Activated naive CD4-positive, alpha-beta T cell treated with anti-CD3 and anti-CD28 coated beads, Interleukin-2, amount 10 ng/mL, durations not matched to agents 7 days and 5 days (primary cell): Measurements from ENCODE around the gene TNRC18.
A peak's percentile ranks its signal among the peaks of the same experiment; 100 is the strongest.
"Not testable (repeated sequence)": the region's sequence is repeated elsewhere in the genome, so short reads cannot be mapped to it uniquely, and the experiment has no call there.

Experiments used
- CTCF ChIA-PET: fragments of 350-600 bp; sonication (Branson Sonifier 250); formaldehyde crosslinking; loops from one replicate; lab custom pipeline; 2021; ENCODE audit warnings: antibody characterized with exemption; lab: Charles Lee
- DNase-seq: peaks from one replicate; pipeline ENCODE4 v3.0.0-alpha.2; 2020
- H3K27ac Mint-ChIP-seq: one replicate; pipeline ENCODE4 v1.8.0; 2021; ENCODE audit warnings: mild to moderate bottlenecking, moderate library complexity, mixed read lengths
- H3K27me3 Mint-ChIP-seq: one replicate; pipeline ENCODE4 v1.8.0; 2021; ENCODE audit warnings: mild to moderate bottlenecking, mixed read lengths
- H3K36me3 Mint-ChIP-seq: one replicate; pipeline ENCODE4 v1.8.0; 2021; ENCODE audit warnings: mixed read lengths
- H3K4me1 Mint-ChIP-seq: one replicate; pipeline ENCODE4 v1.8.0; 2021; ENCODE audit warnings: mixed read lengths
- H3K4me3 Mint-ChIP-seq: one replicate; pipeline ENCODE4 v1.8.0; 2021; ENCODE audit warnings: mild to moderate bottlenecking, moderate library complexity, mixed read lengths
- H3K9me3 Mint-ChIP-seq: one replicate; pipeline ENCODE4 v1.8.0; 2021; ENCODE audit warnings: mixed read lengths

Gene TNRC18

GRCh38 chr7:5296611-5297226 lies 126.9 kb downstream of the TNRC18 start:
- Mint-ChIP-seq H3K4me1 (peaks cover 12% of the 10 kb centered on the region), H3K4me3 (peak overlapping the region; percentile 63), H3K27me3 (peaks cover 79% of the 10 kb centered on the region), H3K9me3 (peaks cover 7% of the 10 kb centered on the region), H3K36me3 (no peaks in the 10 kb centered on the region), H3K27ac (peak overlapping the region; percentile 39)
- CTCF ChIA-PET: no interaction called here
- peak; percentile 83 for DNase-seq

GRCh38 chr7:5296015-5296610 lies 127.5 kb downstream of the TNRC18 start:
- CTCF ChIA-PET: no interaction called here
- H3K27me3 Mint-ChIP-seq: peaks cover 73% of the 10 kb centered on the region
- no peak overlapping the region for H3K27ac Mint-ChIP-seq
- no peaks in the 10 kb centered on the region for H3K36me3 Mint-ChIP-seq
- H3K9me3 Mint-ChIP-seq: peaks cover 7% of the 10 kb centered on the region
- peak overlapping the region; percentile 31 for H3K4me3 Mint-ChIP-seq
- peak; percentile 51 for DNase-seq
- peaks cover 12% of the 10 kb centered on the region for H3K4me1 Mint-ChIP-seq

GRCh38 chr7:5295039-5296014 lies 128.3 kb downstream of the TNRC18 start:
- H3K36me3 Mint-ChIP-seq: no peaks in the 10 kb centered on the region
- CTCF ChIA-PET: no interaction called here
- no peak overlapping the region for H3K4me3 Mint-ChIP-seq
- H3K9me3 Mint-ChIP-seq: peaks cover 7% of the 10 kb centered on the region
- no peak overlapping the region for H3K27ac Mint-ChIP-seq
- DNase-seq: no peak
- H3K27me3 Mint-ChIP-seq: peaks cover 65% of the 10 kb centered on the region
- peaks cover 12% of the 10 kb centered on the region for H3K4me1 Mint-ChIP-seq

GRCh38 chr7:5294169-5294987 lies 129.3 kb downstream of the TNRC18 start:
- CTCF ChIA-PET: no interaction called here
- Mint-ChIP-seq H3K36me3 (no peaks in the 10 kb centered on the region), H3K27me3 (peaks cover 55% of the 10 kb centered on the region), H3K4me3 (no peak overlapping the region), H3K27ac (no peak overlapping the region), H3K9me3 (peaks cover 7% of the 10 kb centered on the region), H3K4me1 (peaks cover 12% of the 10 kb centered on the region)
- DNase-seq: no peak

GRCh38 chr7:5291711-5292335 lies 131.8 kb downstream of the TNRC18 start:
- H3K4me3 Mint-ChIP-seq, H3K9me3 Mint-ChIP-seq, CTCF ChIA-PET, DNase-seq, H3K27ac Mint-ChIP-seq, H3K4me1 Mint-ChIP-seq, H3K36me3 Mint-ChIP-seq: not testable (repeated sequence)
- H3K27me3 Mint-ChIP-seq: peaks cover 39% of the 10 kb centered on the region

GRCh38 chr7:5291301-5291700 lies 132.3 kb downstream of the TNRC18 start:
- Mint-ChIP-seq H3K4me3 (no peak overlapping the region), H3K27me3 (peaks cover 40% of the 10 kb centered on the region), H3K9me3 (peaks cover 7% of the 10 kb centered on the region), H3K4me1 (peaks cover 4% of the 10 kb centered on the region), H3K27ac (no peak overlapping the region), H3K36me3 (no peaks in the 10 kb centered on the region)
- CTCF ChIA-PET: no interaction called here
- DNase-seq: no peak

- Mint-ChIP-seq H3K27me3 (peaks cover 39% of the 10 kb centered on the region), H3K27ac (no peak overlapping the region), H3K9me3 (peaks cover 1% of the 10 kb centered on the region), H3K36me3 (no peaks in the 10 kb centered on the region), H3K4me1 (no peaks in the 10 kb centered on the region), H3K4me3 (no peak overlapping the region)
- CTCF ChIA-PET: interaction anchor here (0.6 to 1.2 kb wide), 3 partner anchors 17 to 1739 kb away, joined by 3 to 4 read pairs (median 3); no protein-coding TSS in a partner anchor
- DNase-seq: no peak
Measured at GRCh38 chr7:5289355-5289754, 134.3 kb downstream of the TNRC18 start.

- H3K27ac Mint-ChIP-seq, H3K4me3 Mint-ChIP-seq, H3K9me3 Mint-ChIP-seq, H3K4me1 Mint-ChIP-seq, H3K36me3 Mint-ChIP-seq, DNase-seq: not testable (repeated sequence)
- CTCF ChIA-PET: interaction anchor here (1.2 kb wide), 1 partner anchor 28 kb away, joined by 3 read pairs; no protein-coding TSS in a partner anchor
- H3K27me3 Mint-ChIP-seq: peaks cover 40% of the 10 kb centered on the region
Measured at GRCh38 chr7:5288560-5288959, 135.1 kb downstream of the TNRC18 start.

- H3K9me3 Mint-ChIP-seq: no peaks in the 10 kb centered on the region
- CTCF ChIA-PET: no interaction called here
- no peak overlapping the region for H3K27ac Mint-ChIP-seq
- H3K36me3 Mint-ChIP-seq: no peaks in the 10 kb centered on the region
- peaks cover 42% of the 10 kb centered on the region for H3K27me3 Mint-ChIP-seq
- H3K4me3 Mint-ChIP-seq: no peak overlapping the region
- DNase-seq: no peak
- H3K4me1 Mint-ChIP-seq: no peaks in the 10 kb centered on the region
Measured at GRCh38 chr7:5287802-5288201, 135.8 kb downstream of the TNRC18 start.

GRCh38 chr7:5287373-5287772 lies 136.3 kb downstream of the TNRC18 start:
- H3K4me3 Mint-ChIP-seq, H3K9me3 Mint-ChIP-seq, H3K4me1 Mint-ChIP-seq, H3K36me3 Mint-ChIP-seq, H3K27ac Mint-ChIP-seq, CTCF ChIA-PET, DNase-seq: not testable (repeated sequence)
- H3K27me3 Mint-ChIP-seq: peaks cover 44% of the 10 kb centered on the region

GRCh38 chr7:5286933-5287332 lies 136.7 kb downstream of the TNRC18 start:
- no peak overlapping the region for H3K4me3 Mint-ChIP-seq
- no peak for DNase-seq
- no peak overlapping the region for H3K27ac Mint-ChIP-seq
- no peaks in the 10 kb centered on the region for H3K9me3 Mint-ChIP-seq
- H3K4me1 Mint-ChIP-seq: no peaks in the 10 kb centered on the region
- H3K27me3 Mint-ChIP-seq: peaks cover 48% of the 10 kb centered on the region
- CTCF ChIA-PET: no interaction called here
- no peaks in the 10 kb centered on the region for H3K36me3 Mint-ChIP-seq

GRCh38 chr7:5284304-5285281 lies 139.0 kb downstream of the TNRC18 start:
- peaks cover 70% of the 10 kb centered on the region for H3K27me3 Mint-ChIP-seq
- CTCF ChIA-PET: no interaction called here
- H3K4me3 Mint-ChIP-seq: no peak overlapping the region
- H3K36me3 Mint-ChIP-seq: no peaks in the 10 kb centered on the region
- no peak for DNase-seq
- H3K9me3 Mint-ChIP-seq: no peaks in the 10 kb centered on the region
- no peak overlapping the region for H3K27ac Mint-ChIP-seq
- no peaks in the 10 kb centered on the region for H3K4me1 Mint-ChIP-seq
